ENCODE results near the gene FAM149A.

DNA sequence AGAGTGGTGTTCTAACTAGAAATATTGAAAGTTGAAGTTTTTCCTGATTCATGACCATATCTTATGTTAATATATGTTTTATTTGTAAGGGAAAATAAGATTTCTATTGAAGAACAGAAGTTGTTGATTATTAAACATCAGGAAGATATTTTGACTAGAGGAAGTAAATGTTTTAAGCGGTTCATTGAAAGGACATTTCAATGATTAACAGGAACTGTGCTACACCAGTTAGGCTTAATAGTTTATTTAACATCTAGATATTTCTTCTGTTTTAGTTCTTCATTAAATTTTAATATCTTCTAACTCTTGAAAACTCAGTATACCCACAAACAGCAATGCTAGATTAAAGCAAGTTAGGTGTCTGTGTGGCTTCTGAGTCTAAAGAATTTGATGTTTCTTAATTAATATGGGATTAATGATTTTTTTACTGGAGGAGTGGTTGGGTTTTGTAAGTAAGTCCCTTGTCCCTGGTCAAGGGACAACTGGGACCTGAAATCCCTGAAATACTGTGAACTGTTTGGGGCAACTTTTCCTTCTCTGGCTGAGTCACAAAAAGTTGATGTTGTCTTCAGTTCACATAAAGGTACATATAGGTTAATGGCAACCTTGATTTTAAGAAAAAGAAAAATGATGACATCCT is 44.0 kb downstream of the FAM149A start:
- TF ChIP-seq EZH2 (IDR thresholded peaks at IDR 0.05; ENCODE audit: borderline replicate concordance, insufficient read depth, low read depth, low read length, poor library complexity, severe bottlenecking), result no peak
- TF ChIP-seq, protein P1, sequence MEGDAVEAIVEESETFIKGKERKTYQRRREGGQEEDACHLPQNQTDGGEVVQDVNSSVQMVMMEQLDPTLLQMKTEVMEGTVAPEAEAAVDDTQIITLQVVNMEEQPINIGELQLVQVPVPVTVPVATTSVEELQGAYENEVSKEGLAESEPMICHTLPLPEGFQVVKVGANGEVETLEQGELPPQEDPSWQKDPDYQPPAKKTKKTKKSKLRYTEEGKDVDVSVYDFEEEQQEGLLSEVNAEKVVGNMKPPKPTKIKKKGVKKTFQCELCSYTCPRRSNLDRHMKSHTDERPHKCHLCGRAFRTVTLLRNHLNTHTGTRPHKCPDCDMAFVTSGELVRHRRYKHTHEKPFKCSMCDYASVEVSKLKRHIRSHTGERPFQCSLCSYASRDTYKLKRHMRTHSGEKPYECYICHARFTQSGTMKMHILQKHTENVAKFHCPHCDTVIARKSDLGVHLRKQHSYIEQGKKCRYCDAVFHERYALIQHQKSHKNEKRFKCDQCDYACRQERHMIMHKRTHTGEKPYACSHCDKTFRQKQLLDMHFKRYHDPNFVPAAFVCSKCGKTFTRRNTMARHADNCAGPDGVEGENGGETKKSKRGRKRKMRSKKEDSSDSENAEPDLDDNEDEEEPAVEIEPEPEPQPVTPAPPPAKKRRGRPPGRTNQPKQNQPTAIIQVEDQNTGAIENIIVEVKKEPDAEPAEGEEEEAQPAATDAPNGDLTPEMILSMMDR (IDR thresholded peaks at IDR 0.05), result no peak

Data from B cell (primary cell).